Bronchial epithelial cell (primary cell): ENCODE measurements around the gene RYR2. TPM values are rescaled to one million over a fixed set of nuclear protein-coding genes. Genes with fewer than 3 reads are reported as not detected.

Experiments
- DNase-seq: peaks from one replicate; pipeline ENCODE4 v3.0.0-alpha.2; 2010; ENCODE audit warnings: low read depth
- FAIRE-seq: peaks from 2 replicates; lab custom pipeline; 2011; peaks lifted over from hg19 to GRCh38; lab: Jason Lieb, UNC
- H3K27me3 ChIP-seq: 2 replicates; pipeline ENCODE4 v1.5.1; 2011; ENCODE audit warnings: low read length; ENCODE audit not compliant: control insufficient read depth, insufficient read depth
- H3K36me3 ChIP-seq: 2 replicates; pipeline ENCODE4 v1.5.1; 2011; ENCODE audit warnings: low read length; ENCODE audit not compliant: control insufficient read depth, insufficient read depth
- H3K4me3 ChIP-seq: 2 replicates; pipeline ENCODE4 v1.5.1; 2011; ENCODE audit warnings: mild to moderate bottlenecking, low read depth, low read length, control low read depth
- CTCF ChIP-seq: IDR thresholded peaks from 2 replicates; pipeline ENCODE4 v1.5.1; 2011; ENCODE audit warnings: mild to moderate bottlenecking, moderate library complexity, low read length, control low read depth, inconsistent platforms; ENCODE audit not compliant: insufficient read depth, severe bottlenecking
- total RNA-seq: library from RNA; depleted of rRNA; stranded (reverse); fragments of >200 nt; gene quantifications from 2 replicates; pipeline ENCODE4 v1.2.1, GENCODE V29; 2014

The RYR2 gene
- total RNA-seq, 1 donor from 2014 or later, result not detected

- TF ChIP-seq CTCF, result no peak
- FAIRE-seq (no peak), DNase-seq (no peak)
- Histone ChIP-seq H3K36me3 (no peaks in the 10 kb centered on the region), H3K27me3 (no peaks in the 10 kb centered on the region), H3K4me3 (no peak overlapping the region)
These were observed 34.7 kb upstream of the RYR2 start for GRCh38 chr1:237007147-237007881.

GRCh38 chr1:237009611-237010010 lies 32.4 kb upstream of the RYR2 start:
- FAIRE-seq, result no peak
- TF ChIP-seq CTCF, result no peak
- Histone ChIP-seq H3K27me3 (no peaks in the 10 kb centered on the region), H3K36me3 (no peaks in the 10 kb centered on the region), H3K4me3 (no peak overlapping the region)
- DNase-seq, result no peak

DNA sequence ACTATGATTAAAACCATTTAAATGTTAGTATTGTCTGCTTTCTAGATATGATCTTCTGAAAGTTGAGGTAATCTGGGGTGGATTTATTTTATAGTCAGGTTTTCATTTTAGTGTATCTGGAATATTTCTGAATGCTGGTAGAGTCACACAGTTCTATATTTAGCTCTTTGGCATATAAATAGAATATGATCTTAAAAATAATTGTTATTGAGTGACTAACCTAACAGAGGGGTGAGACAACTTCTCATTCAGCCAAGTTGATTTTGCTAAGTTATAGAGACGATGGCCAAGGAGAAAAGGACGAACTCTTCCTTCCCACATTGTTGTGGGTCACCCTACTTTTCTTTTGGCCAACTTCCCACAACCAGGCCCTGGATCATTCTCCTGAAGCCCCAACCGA lies 30.6 kb upstream of the RYR2 start:
- FAIRE-seq (no peak), DNase-seq (no peak)
- H3K27me3 ChIP-seq, result no peaks in the 10 kb centered on the region
- no peak for TF ChIP-seq CTCF
- no peaks in the 10 kb centered on the region for H3K36me3 ChIP-seq
- no peak overlapping the region for H3K4me3 ChIP-seq

GRCh38 chr1:237012361-237012760 lies 29.6 kb upstream of the RYR2 start:
- H3K27me3 ChIP-seq, result no peaks in the 10 kb centered on the region
- no peak overlapping the region for H3K4me3 ChIP-seq
- no peaks in the 10 kb centered on the region for H3K36me3 ChIP-seq
- TF ChIP-seq CTCF, result no peak
- FAIRE-seq (no peak), DNase-seq (no peak)

GRCh38 chr1:237012788-237013383 lies 29.1 kb upstream of the RYR2 start:
- Histone ChIP-seq H3K36me3 (no peaks in the 10 kb centered on the region), H3K4me3 (no peak overlapping the region), H3K27me3 (no peaks in the 10 kb centered on the region)
- TF ChIP-seq CTCF, result no peak
- FAIRE-seq (no peak), DNase-seq (peak; percentile 42)
